Esophagus muscularis mucosa (tissue), 4 donors: Measurements from ENCODE around the gene TMEM108. TPM values are rescaled to one million over a fixed set of nuclear protein-coding genes. Genes with fewer than 3 reads are reported as not detected.

ENCODE experiments used
- DNase-seq: peaks from one replicate; pipeline ENCODE4 v3.0.0-alpha.2; 2017; ENCODE audit errors: extremely low spot score
- H3K27ac ChIP-seq, 4 donors: fragments of 200-600 bp; sonication (generic); replicated peaks in 1 of 4; 1 replicate in 3 of 4; 2 replicates in 1 of 4; pipeline ENCODE4 v1.5.1; 2016 to 2019; ENCODE audit warnings: mild to moderate bottlenecking in 1 of 4
- H3K27me3 ChIP-seq, 4 donors: fragments of 200-600 bp; sonication (generic); one replicate each; pipeline versions ENCODE4 v1.5.1 to v1.6.0; 2016 to 2019
- H3K36me3 ChIP-seq, 4 donors: fragments of 200-600 bp; sonication (generic); one replicate each; pipeline ENCODE4 v1.5.1; 2016 to 2019
- H3K4me1 ChIP-seq, 4 donors: fragments of 200-600 bp; sonication (generic); one replicate each; pipeline ENCODE4 v1.5.1; 2016 to 2019
- H3K4me3 ChIP-seq, 4 donors: fragments of 200-600 bp; sonication (generic); 1 replicate in 2 of 4; 2 replicates in 2 of 4; pipeline ENCODE4 v1.5.1; 2016 to 2019; ENCODE audit warnings: mild to moderate bottlenecking in 4 of 4, moderate library complexity in 1 of 4
- H3K9me3 ChIP-seq, 4 donors: fragments of 200-600 bp; sonication (generic); 1 replicate in 3 of 4; 2 replicates in 1 of 4; pipeline ENCODE4 v1.5.1; 2016 to 2019
- CTCF ChIP-seq, 3 experiments: fragments of 200-600 bp in 2 of 3; fragments of 450-650 bp in 1 of 3; sonication (generic) in 2 of 3; IDR thresholded peaks; one replicate each; pipeline ENCODE4 v1.5.1; 2017 to 2019; ENCODE audit warnings: antibody characterized with exemption in 3 of 3, mild to moderate bottlenecking in 2 of 3, moderate library complexity in 1 of 3
- EP300 ChIP-seq: sonication (generic); formaldehyde crosslinking; IDR thresholded peaks from one replicate; pipeline ENCODE4 v1.6.1; 2017; ENCODE audit warnings: antibody characterized with exemption
- POLR2A ChIP-seq: fragments of 450-650 bp; IDR thresholded peaks from one replicate; pipeline ENCODE4 v1.6.1; 2017; ENCODE audit warnings: antibody characterized with exemption, moderate library complexity, mild to moderate bottlenecking, low read depth
- POLR2AphosphoS5 ChIP-seq, 2 donors: sonication (generic); formaldehyde crosslinking; IDR thresholded peaks; one replicate each; pipeline ENCODE4 v1.6.1; 2017; ENCODE audit warnings: antibody characterized with exemption in 2 of 2
- WGBS: methylation state at CpG from one replicate; pipeline ENCODE4 v1.1.5; 2018; 5-methylcytosine and 5-hydroxymethylcytosine counted together
- intact Hi-C: fragments of 100-400 bp; cut with DNase I; formaldehyde crosslinking; loops from one replicate; pipeline ENCODE4 v1.15.1; 2023
- total RNA-seq, 4 donors: library from RNA; depleted of rRNA; stranded (reverse); fragments of >200 nt; gene quantifications; one replicate each; pipeline versions ENCODE4 v1.1.0 to v1.2.1, GENCODE V29; 2016

TMEM108 gene
- total RNA-seq, 4 donors from 2014 or later: 8.6 to 12.1 (median 11.2) TPM

GRCh38 chr3:133258358-133258757 lies 220.2 kb downstream of the TMEM108 start:
- Histone ChIP-seq H3K4me3 (no peak overlapping the region), H3K36me3 (no peaks in the 10 kb centered on the region), H3K9me3 (no peaks in the 10 kb centered on the region), H3K27ac (no peak overlapping the region), H3K27me3 (no peaks in the 10 kb centered on the region), H3K4me1 (peaks cover 0 to 29% (median 18%) of the 10 kb centered on the region in 4 donors)
- 92% methylated on average over 1 of the region's 1 CpG for WGBS
- intact Hi-C loops: no loop called here
- DNase-seq: no peak
- TF ChIP-seq CTCF (IDR thresholded peaks at IDR 0.05): no peak
- no peak for TF ChIP-seq EP300
- no peak for TF ChIP-seq POLR2AphosphoS5 (IDR thresholded peaks at IDR 0.05)
- TF ChIP-seq POLR2A: no peak

- DNase-seq: no peak
- no peak overlapping the region for H3K4me3 ChIP-seq
- no peaks in the 10 kb centered on the region for H3K36me3 ChIP-seq
- H3K27ac ChIP-seq: no peak overlapping the region
- intact Hi-C loops: no loop called here
- no peaks in the 10 kb centered on the region for H3K27me3 ChIP-seq
- no peaks in the 10 kb centered on the region for H3K9me3 ChIP-seq
- TF ChIP-seq POLR2A (no peak), CTCF (IDR thresholded peaks at IDR 0.05) (no peak), EP300 (no peak), POLR2AphosphoS5 (IDR thresholded peaks at IDR 0.05) (no peak)
- H3K4me1 ChIP-seq: peaks cover 0 to 39% (median 20%) of the 10 kb centered on the region in 4 donors
- 89% methylated on average over 4 of the region's 4 CpGs for WGBS
Measured at GRCh38 chr3:133259767-133260166, 221.6 kb downstream of the TMEM108 start.

DNA sequence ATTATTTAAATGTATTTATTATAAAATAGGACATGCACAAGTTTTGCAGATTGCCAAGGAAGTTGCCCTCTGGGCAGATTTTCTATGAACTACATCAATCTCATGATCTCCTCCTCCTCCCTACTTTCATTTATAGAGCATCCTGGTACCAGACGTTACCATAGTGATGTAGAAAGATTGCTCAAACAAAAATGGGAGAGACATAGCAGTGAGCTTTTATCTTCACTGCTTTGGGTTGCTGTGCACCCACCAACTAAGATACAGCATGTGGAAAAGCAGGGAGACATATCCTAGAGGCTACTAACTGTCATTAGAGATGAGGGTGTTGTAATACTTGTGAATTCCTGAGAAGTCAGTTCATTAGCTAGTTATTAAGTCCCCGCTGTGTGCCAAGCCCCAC lies 224.1 kb downstream of the TMEM108 start:
- 89% methylated on average over 2 of the region's 2 CpGs for WGBS
- no peak overlapping the region for H3K27ac ChIP-seq
- intact Hi-C loops: no loop called here

DNA sequence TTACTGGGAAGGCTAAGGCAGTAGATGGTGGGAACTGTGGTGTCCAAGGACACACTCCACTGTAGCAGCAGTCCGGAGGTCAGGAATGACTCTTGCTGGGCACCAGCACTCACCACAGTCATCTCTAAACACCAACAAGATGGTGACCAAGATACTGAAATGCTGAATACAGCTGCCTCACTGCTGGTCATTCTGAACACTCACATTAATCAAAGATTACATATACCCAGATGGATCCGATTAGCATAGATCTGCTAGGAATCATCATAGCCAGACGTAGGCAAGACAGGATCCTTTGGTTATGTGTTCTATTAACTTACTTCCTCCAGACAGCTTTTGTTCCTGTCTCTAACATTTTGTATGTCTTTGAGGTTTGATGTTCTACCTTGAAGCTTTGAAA lies 226.7 kb downstream of the TMEM108 start:
- Histone ChIP-seq H3K27me3 (no peaks in the 10 kb centered on the region), H3K36me3 (no peaks in the 10 kb centered on the region), H3K4me3 (no peak overlapping the region), H3K4me1 (peaks cover 0 to 47% (median 24%) of the 10 kb centered on the region in 4 donors), H3K9me3 (no peaks in the 10 kb centered on the region), H3K27ac (no peak overlapping the region)
- intact Hi-C loops: no loop called here
- no peak for TF ChIP-seq POLR2A
- no peak for TF ChIP-seq CTCF (IDR thresholded peaks at IDR 0.05)
- TF ChIP-seq POLR2AphosphoS5 (IDR thresholded peaks at IDR 0.05): no peak
- TF ChIP-seq EP300: no peak
- WGBS: 94% methylated on average over 3 of the region's 3 CpGs
- DNase-seq: no peak

More for the DNA sequence above, 224.1 kb downstream of the TMEM108 start:
- Histone ChIP-seq H3K4me3 (no peak overlapping the region), H3K27me3 (no peaks in the 10 kb centered on the region), H3K36me3 (no peaks in the 10 kb centered on the region), H3K4me1 (peaks cover 0 to 40% (median 18%) of the 10 kb centered on the region in 4 donors), H3K9me3 (no peaks in the 10 kb centered on the region)
- TF ChIP-seq POLR2AphosphoS5 (IDR thresholded peaks at IDR 0.05): no peak
- DNase-seq: no peak

- DNase-seq: no peak
- no peaks in the 10 kb centered on the region for H3K9me3 ChIP-seq
- H3K4me3 ChIP-seq: no peak overlapping the region
- no peak overlapping the region for H3K27ac ChIP-seq
- no peak for TF ChIP-seq CTCF (IDR thresholded peaks at IDR 0.05)
- intact Hi-C loops: no loop called here
- peaks cover 0 to 39% (median 21%) of the 10 kb centered on the region in 4 donors for H3K4me1 ChIP-seq
- WGBS: 65% methylated on average over 1 of the region's 1 CpG
- H3K36me3 ChIP-seq: no peaks in the 10 kb centered on the region
- H3K27me3 ChIP-seq: no peaks in the 10 kb centered on the region
Measured at GRCh38 chr3:133268726-133269134, 230.5 kb downstream of the TMEM108 start.
